Measurements from ENCODE around the gene PCDH12. TPM values are rescaled to one million over a fixed set of nuclear protein-coding genes. Genes with fewer than 3 reads are reported as not detected.

Gene PCDH12
- total and polyA plus RNA-seq, 8 donors: 0.32 to 1.7 (median 0.93) TPM

GRCh38 chr5:141941307-141941706, 16.7 kb downstream of the PCDH12 start:
- H3K27me3 ChIP-seq: no peaks in the 10 kb centered on the region
- H3K4me3 ChIP-seq: no peak overlapping the region
- H3K27ac ChIP-seq: peak overlapping the region in 2 of 4 donors; percentile 18 to 28
- 75 to 78% methylated on average over 6 of the region's 6 CpGs for WGBS, 2 donors
- FAIRE-seq (no peak), DNase-seq (no peak), ATAC-seq (peak in 3 of 4 donors; percentile 11 to 50 (median 40))
- H3K36me3 ChIP-seq: peaks cover 0 to 29% (median 21%) of the 10 kb centered on the region in 3 donors
- H3K4me1 ChIP-seq: no peaks in the 10 kb centered on the region
- no peaks in the 10 kb centered on the region for H3K9me3 ChIP-seq
- TF ChIP-seq, protein P1, sequence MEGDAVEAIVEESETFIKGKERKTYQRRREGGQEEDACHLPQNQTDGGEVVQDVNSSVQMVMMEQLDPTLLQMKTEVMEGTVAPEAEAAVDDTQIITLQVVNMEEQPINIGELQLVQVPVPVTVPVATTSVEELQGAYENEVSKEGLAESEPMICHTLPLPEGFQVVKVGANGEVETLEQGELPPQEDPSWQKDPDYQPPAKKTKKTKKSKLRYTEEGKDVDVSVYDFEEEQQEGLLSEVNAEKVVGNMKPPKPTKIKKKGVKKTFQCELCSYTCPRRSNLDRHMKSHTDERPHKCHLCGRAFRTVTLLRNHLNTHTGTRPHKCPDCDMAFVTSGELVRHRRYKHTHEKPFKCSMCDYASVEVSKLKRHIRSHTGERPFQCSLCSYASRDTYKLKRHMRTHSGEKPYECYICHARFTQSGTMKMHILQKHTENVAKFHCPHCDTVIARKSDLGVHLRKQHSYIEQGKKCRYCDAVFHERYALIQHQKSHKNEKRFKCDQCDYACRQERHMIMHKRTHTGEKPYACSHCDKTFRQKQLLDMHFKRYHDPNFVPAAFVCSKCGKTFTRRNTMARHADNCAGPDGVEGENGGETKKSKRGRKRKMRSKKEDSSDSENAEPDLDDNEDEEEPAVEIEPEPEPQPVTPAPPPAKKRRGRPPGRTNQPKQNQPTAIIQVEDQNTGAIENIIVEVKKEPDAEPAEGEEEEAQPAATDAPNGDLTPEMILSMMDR (IDR thresholded peaks at IDR 0.05): no peak
- intact Hi-C loops (cut with DNase I): loop anchor here in 1 of 3 donors (10.0 kb wide), 1 partner anchor 57 kb away; no protein-coding TSS in a partner anchor

DNA sequence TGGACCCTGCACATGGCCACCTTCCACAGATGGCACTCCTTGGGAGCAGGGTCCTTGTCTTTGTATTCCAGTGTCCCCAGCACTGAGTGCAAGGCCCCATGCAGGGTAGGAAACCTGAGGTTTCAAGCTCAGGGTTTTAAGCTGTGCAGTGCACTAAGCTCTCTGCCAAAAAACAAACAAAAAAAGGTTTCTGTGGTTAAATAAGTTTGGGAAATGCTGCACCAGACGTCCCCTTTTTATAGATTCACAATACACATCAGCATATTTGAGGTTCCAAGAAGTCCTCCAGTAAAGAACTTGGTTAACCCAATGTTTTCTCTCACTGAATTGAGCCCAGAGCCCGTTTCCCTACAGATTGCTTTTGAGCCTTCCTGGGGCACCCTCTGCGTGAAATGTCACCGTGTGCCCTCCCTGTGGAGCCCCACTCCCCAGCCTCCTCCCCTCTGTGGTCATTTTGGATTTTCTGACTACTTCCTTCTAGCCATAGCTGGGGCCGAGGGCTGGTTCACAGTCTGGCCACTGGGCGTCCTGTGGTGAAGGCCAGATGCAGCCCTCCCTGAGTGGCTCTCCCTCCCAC, 17.2 kb downstream of the PCDH12 start:
- TF ChIP-seq, protein P1 (IDR thresholded peaks at IDR 0.05): no peak
- 49 to 62% methylated on average over 6 of the region's 6 CpGs for WGBS, 2 donors
- Histone ChIP-seq H3K36me3 (peaks cover 0 to 29% (median 24%) of the 10 kb centered on the region in 3 donors), H3K4me1 (no peaks in the 10 kb centered on the region), H3K27me3 (no peaks in the 10 kb centered on the region), H3K9me3 (no peaks in the 10 kb centered on the region), H3K27ac (peak overlapping the region in 1 of 4 donors; percentile 17), H3K4me3 (no peak overlapping the region)
- intact Hi-C loops (cut with DNase I): loop anchor here in 1 of 3 donors (10.0 kb wide), 1 partner anchor 56 kb away; no protein-coding TSS in a partner anchor
- ATAC-seq (peak in 3 of 4 donors; percentile 46 to 81 (median 64)), FAIRE-seq (no peak), DNase-seq (no peak)

DNA sequence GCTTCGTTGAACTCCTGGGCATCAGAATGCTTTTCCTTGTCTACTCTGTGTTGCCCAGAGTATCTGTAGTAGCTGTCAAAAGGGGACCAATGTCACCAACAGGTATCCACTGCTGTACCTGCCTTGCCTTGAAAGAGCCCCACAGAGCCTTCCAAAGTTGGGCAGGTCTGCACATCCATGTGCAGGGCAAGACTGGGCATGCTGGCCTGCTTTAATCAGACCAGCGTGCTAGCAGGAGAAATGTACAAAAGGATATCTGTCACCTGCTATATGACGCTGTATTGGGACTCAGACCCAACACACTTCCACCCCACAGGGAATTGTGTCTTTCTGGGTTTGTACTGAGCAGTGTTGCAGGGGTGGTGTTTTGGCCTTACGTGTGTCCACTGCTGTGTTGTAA, 22.5 kb downstream of the PCDH12 start:
- Histone ChIP-seq H3K4me3 (no peak overlapping the region), H3K27me3 (no peaks in the 10 kb centered on the region), H3K4me1 (no peaks in the 10 kb centered on the region), H3K9me3 (no peaks in the 10 kb centered on the region), H3K36me3 (peaks cover 0 to 58% (median 32%) of the 10 kb centered on the region in 3 donors), H3K27ac (no peak overlapping the region)
- 90% methylated on average over 4 of the region's 4 CpGs for WGBS, 2 donors
- DNase-seq: no peak
- no peak for FAIRE-seq
- intact Hi-C loops (cut with DNase I): no loop called here
- TF ChIP-seq, protein P1 (IDR thresholded peaks at IDR 0.05): no peak
- no peak for ATAC-seq

- no peaks in the 10 kb centered on the region for H3K27me3 ChIP-seq
- ATAC-seq (peak in 3 of 4 donors; percentile 56 to 78 (median 73)), DNase-seq (peak in 5 of 6 donors; percentile 29 to 74 (median 48)), FAIRE-seq (peak; percentile 9)
- intact Hi-C loops (cut with DNase I): no loop called here
- no peak overlapping the region for H3K27ac ChIP-seq
- no peak overlapping the region for H3K4me3 ChIP-seq
- TF ChIP-seq, protein P1 (IDR thresholded peaks at IDR 0.05): no peak
- peaks cover 0 to 64% (median 43%) of the 10 kb centered on the region in 3 donors for H3K36me3 ChIP-seq
- no peaks in the 10 kb centered on the region for H3K4me1 ChIP-seq
- 34 to 43% methylated on average over 11 of the region's 11 CpGs for WGBS, 2 donors
- no peaks in the 10 kb centered on the region for H3K9me3 ChIP-seq
Observed at GRCh38 chr5:141934099-141934844, 23.7 kb downstream of the PCDH12 start.

Data from pancreas (tissue), 10 donors.